GM18511 (cell line): Measurements from ENCODE around the gene TESK1.
"Not testable (repeated sequence)": the region's sequence is repeated elsewhere in the genome, so short reads cannot be mapped to it uniquely, and the experiment has no call there.

ENCODE experiments used
- ATAC-seq: cut with Tn5 transposase; IDR thresholded peaks from one replicate; pipeline ENCODE4 v1.9.1; 2021; ENCODE audit warnings: mild to moderate bottlenecking, moderate library complexity; ENCODE audit not compliant: unreplicated experiment

Gene TESK1

GRCh38 chr9:35645736-35646135, 40.7 kb downstream of the TESK1 start:
- ATAC-seq, result not testable (repeated sequence)

GRCh38 chr9:35646153-35646532, 41.1 kb downstream of the TESK1 start:
- no peak for ATAC-seq

GRCh38 chr9:35646533-35647265, 41.6 kb downstream of the TESK1 start:
- ATAC-seq, result peak; percentile 80

- no peak for ATAC-seq
Measured at GRCh38 chr9:35649431-35650340, 44.6 kb downstream of the TESK1 start.

- peak; percentile 27 for ATAC-seq
Measured at GRCh38 chr9:35650341-35651158, 45.5 kb downstream of the TESK1 start, which contains the start of gene SIT1. SIT1 (minus strand) TSS chr9:35650931; CDS start chr9:35650853, 78 bp downstream.

- no peak for ATAC-seq
Measured at GRCh38 chr9:35651956-35652828, 47.1 kb downstream of the TESK1 start.

GRCh38 chr9:35652829-35653209, 47.8 kb downstream of the TESK1 start:
- ATAC-seq, result no peak

- ATAC-seq, result no peak
Measured at GRCh38 chr9:35653611-35654010, 48.5 kb downstream of the TESK1 start.

GRCh38 chr9:35656348-35656747, 51.3 kb downstream of the TESK1 start:
- no peak for ATAC-seq

- ATAC-seq, result no peak
Measured at GRCh38 chr9:35656831-35657545, 51.9 kb downstream of the TESK1 start.

GRCh38 chr9:35657546-35658136, 52.6 kb downstream of the TESK1 start, which contains the start of gene RMRP:
RMRP (minus strand) TSS chr9:35658019.
- ATAC-seq, result peak; percentile 90

GRCh38 chr9:35658137-35658967, 53.3 kb downstream of the TESK1 start, which contains the start of gene CCDC107:
CCDC107 (plus strand) TSS chr9:35658292; CDS start chr9:35658380, 88 bp downstream.
- ATAC-seq, result peak; percentile 69

GRCh38 chr9:35658968-35659220, 53.8 kb downstream of the TESK1 start:
- no peak for ATAC-seq

- ATAC-seq, result no peak
Measured at GRCh38 chr9:35659340-35659739, 54.3 kb downstream of the TESK1 start.
